Panc1 (cell line): ENCODE data around the gene SGMS1. TPM values are rescaled to one million over a fixed set of nuclear protein-coding genes. Genes with fewer than 3 reads are reported as not detected.
"Not testable (repeated sequence)": the region's sequence is repeated elsewhere in the genome, so short reads cannot be mapped to it uniquely, and the experiment has no call there.

Experiments used
- ATAC-seq: fragments of 200-7000 bp; cut with Tn5 transposase; 2 replicates; pipeline ENCODE4 v1.9.1; 2020; ENCODE audit warnings: mild to moderate bottlenecking, moderate library complexity
- BruUV-seq: library from RNA; stranded (reverse); fragments of 400-500 nt; replicated peaks from 2 replicates; lab custom pipeline; 2021; lab: Mats Ljungman, UMichigan
- CTCF ChIA-PET: fragments of 300-600 bp; sonication (Branson Sonifier 250); formaldehyde crosslinking; loops from one replicate; lab custom pipeline; 2022; ENCODE audit warnings: antibody characterized with exemption; lab: Charles Lee
- POLR2A ChIA-PET: fragments of 300-600 bp; sonication (Branson Sonifier 250); formaldehyde crosslinking; loops from one replicate; lab custom pipeline; 2022; ENCODE audit warnings: antibody characterized with exemption; lab: Charles Lee
- DNase-seq: peaks from one replicate; pipeline ENCODE4 v3.0.0-alpha.2; 2010; ENCODE audit warnings: low read depth, low spot score
- H3K27ac ChIP-seq: 2 replicates; pipeline ENCODE4 v1.5.1; 2011; ENCODE audit warnings: mild to moderate bottlenecking, low read length, inconsistent platforms
- H3K27me3 ChIP-seq: fragments of 200-500 bp; sonication (Bioruptor generic); 2 replicates; pipeline ENCODE4 v1.6.0; 2014; ENCODE audit warnings: low read length, inconsistent platforms; ENCODE audit not compliant: control insufficient read depth, insufficient read depth
- H3K36me3 ChIP-seq: fragments of 200-500 bp; sonication (Bioruptor generic); 2 replicates; pipeline ENCODE4 v1.5.1; 2014; ENCODE audit warnings: inconsistent platforms, mild to moderate bottlenecking, low read length, moderate library complexity; ENCODE audit not compliant: control insufficient read depth, insufficient read depth
- H3K4me1 ChIP-seq: 2 replicates; pipeline ENCODE4 v1.5.1; 2011; ENCODE audit warnings: inconsistent platforms, mild to moderate bottlenecking, low read length, moderate library complexity; ENCODE audit not compliant: control insufficient read depth, insufficient read depth
- H3K4me3 ChIP-seq, 2 experiments: 2 replicates each; pipeline ENCODE4 v1.5.1; 2011 to 2012; ENCODE audit warnings: low read depth in 2 of 2, low read length in 2 of 2, mild to moderate bottlenecking in 2 of 2, inconsistent platforms in 1 of 2, moderate library complexity in 1 of 2
- H3K9me3 ChIP-seq: fragments of 200-500 bp; sonication (Bioruptor generic); 2 replicates; pipeline ENCODE4 v1.5.1; 2014; ENCODE audit warnings: low read depth, mild to moderate bottlenecking, inconsistent platforms, low read length, moderate library complexity; ENCODE audit not compliant: control insufficient read depth, insufficient read depth
- POLR2AphosphoS5 ChIP-seq: IDR thresholded peaks from 2 replicates; pipeline ENCODE4 v1.6.1; 2012; ENCODE audit warnings: mild to moderate bottlenecking, low read depth, low read length, moderate library complexity
- SIN3A ChIP-seq: IDR thresholded peaks from 2 replicates; pipeline ENCODE4 v1.6.1; 2012; ENCODE audit warnings: low read depth, mild to moderate bottlenecking, low read length, moderate library complexity, borderline replicate concordance; ENCODE audit not compliant: insufficient read depth
- TCF7L2 ChIP-seq: IDR thresholded peaks from 2 replicates; pipeline ENCODE4 v1.6.1; 2011; ENCODE audit warnings: mild to moderate bottlenecking, low read depth, low read length, inconsistent platforms
- in situ Hi-C: cut with HindIII; loops from 2 replicates; pipeline ENCODE4 v1.10.0; 2016; ENCODE audit warnings: low sequenced_read_pairs, low pct_unique_long_range_greater_than_20kb
- intact Hi-C: fragments of 100-400 bp; cut with micrococcal nuclease; formaldehyde crosslinking; loops from one replicate; pipeline ENCODE4 v1.10.0; 2022; ENCODE audit not compliant: unreplicated experiment
- total RNA-seq: library from RNA; stranded (reverse); gene quantifications from one replicate; pipeline ENCODE4 v1.2.1, GENCODE V29; 2021; ENCODE audit not compliant: unreplicated experiment
- TF ChIP-seq, protein P1 (sequence below): fragments of 450-650 bp; IDR thresholded peaks from 2 replicates; pipeline ENCODE4 v1.5.1; 2017; ENCODE audit warnings: mild to moderate bottlenecking
- TF ChIP-seq, protein P2 (sequence below), 2 experiments: IDR thresholded peaks; 2 replicates each; pipeline ENCODE4 v1.6.1; 2011 to 2012; ENCODE audit warnings: low read depth in 2 of 2, control low read depth in 1 of 2, low read length in 1 of 2, mild to moderate bottlenecking in 1 of 2, moderate library complexity in 1 of 2; ENCODE audit not compliant: insufficient read depth in 1 of 2

SGMS1 gene
- total RNA-seq, 1 experiment from 2014 or later: 22.0 TPM

DNA sequence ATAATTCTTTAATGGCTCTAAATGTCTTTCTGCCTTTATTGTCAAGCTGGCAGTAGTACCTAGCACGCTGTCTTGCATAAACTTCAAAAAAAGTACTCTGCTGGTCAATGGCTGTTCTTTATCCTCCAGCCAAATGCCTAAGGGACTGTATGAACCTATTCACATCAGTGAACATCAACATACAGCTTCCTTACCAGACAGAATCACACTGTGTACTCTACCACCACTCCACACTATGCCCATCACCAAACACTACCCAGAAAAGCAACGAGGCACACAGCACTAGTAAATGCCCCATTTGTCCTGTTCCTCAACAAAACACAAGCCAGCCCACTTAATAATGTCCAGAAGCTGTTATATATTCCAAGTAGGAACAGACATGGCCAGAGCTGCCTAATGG, 127.5 kb downstream of the SGMS1 start:
- CTCF ChIA-PET: no interaction called here
- intact Hi-C loops: no loop called here

DNA sequence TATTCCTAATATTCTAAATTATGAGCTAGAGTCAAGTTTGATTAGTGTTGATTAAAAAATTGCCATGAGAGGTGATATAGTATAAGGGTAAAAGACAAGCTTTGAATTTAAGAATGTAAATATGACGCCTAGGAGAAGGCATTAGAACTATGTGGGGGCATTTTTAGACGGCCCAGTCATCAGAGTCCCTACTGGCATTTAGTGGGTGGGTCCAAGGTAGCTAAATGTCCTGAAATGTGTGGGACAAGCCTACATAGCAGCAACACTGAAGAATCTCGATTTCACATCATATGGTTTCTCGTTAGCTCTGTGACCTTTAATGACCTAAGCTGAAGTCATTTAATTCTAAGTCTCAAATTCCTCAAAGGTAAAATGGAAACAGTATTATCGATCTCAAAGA, 133.5 kb downstream of the SGMS1 start:
- TF ChIP-seq POLR2AphosphoS5: no peak
- TF ChIP-seq, protein P1, sequence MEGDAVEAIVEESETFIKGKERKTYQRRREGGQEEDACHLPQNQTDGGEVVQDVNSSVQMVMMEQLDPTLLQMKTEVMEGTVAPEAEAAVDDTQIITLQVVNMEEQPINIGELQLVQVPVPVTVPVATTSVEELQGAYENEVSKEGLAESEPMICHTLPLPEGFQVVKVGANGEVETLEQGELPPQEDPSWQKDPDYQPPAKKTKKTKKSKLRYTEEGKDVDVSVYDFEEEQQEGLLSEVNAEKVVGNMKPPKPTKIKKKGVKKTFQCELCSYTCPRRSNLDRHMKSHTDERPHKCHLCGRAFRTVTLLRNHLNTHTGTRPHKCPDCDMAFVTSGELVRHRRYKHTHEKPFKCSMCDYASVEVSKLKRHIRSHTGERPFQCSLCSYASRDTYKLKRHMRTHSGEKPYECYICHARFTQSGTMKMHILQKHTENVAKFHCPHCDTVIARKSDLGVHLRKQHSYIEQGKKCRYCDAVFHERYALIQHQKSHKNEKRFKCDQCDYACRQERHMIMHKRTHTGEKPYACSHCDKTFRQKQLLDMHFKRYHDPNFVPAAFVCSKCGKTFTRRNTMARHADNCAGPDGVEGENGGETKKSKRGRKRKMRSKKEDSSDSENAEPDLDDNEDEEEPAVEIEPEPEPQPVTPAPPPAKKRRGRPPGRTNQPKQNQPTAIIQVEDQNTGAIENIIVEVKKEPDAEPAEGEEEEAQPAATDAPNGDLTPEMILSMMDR: no peak
- no peak for TF ChIP-seq SIN3A
- TF ChIP-seq TCF7L2: no peak
- TF ChIP-seq, protein P2, sequence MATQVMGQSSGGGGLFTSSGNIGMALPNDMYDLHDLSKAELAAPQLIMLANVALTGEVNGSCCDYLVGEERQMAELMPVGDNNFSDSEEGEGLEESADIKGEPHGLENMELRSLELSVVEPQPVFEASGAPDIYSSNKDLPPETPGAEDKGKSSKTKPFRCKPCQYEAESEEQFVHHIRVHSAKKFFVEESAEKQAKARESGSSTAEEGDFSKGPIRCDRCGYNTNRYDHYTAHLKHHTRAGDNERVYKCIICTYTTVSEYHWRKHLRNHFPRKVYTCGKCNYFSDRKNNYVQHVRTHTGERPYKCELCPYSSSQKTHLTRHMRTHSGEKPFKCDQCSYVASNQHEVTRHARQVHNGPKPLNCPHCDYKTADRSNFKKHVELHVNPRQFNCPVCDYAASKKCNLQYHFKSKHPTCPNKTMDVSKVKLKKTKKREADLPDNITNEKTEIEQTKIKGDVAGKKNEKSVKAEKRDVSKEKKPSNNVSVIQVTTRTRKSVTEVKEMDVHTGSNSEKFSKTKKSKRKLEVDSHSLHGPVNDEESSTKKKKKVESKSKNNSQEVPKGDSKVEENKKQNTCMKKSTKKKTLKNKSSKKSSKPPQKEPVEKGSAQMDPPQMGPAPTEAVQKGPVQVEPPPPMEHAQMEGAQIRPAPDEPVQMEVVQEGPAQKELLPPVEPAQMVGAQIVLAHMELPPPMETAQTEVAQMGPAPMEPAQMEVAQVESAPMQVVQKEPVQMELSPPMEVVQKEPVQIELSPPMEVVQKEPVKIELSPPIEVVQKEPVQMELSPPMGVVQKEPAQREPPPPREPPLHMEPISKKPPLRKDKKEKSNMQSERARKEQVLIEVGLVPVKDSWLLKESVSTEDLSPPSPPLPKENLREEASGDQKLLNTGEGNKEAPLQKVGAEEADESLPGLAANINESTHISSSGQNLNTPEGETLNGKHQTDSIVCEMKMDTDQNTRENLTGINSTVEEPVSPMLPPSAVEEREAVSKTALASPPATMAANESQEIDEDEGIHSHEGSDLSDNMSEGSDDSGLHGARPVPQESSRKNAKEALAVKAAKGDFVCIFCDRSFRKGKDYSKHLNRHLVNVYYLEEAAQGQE (IDR thresholded peaks at IDR 0.05; ENCODE audit: insufficient read depth in 1 of 2, low read depth in 2 of 2, low read length in 1 of 2): no peak
- ChIA-PET CTCF (no interaction called here), POLR2A (no interaction called here)
- H3K27me3 ChIP-seq: no peaks in the 10 kb centered on the region
- no peak overlapping the region for H3K4me3 ChIP-seq
- no peaks in the 10 kb centered on the region for H3K4me1 ChIP-seq
- ATAC-seq (no peak), DNase-seq (no peak)
- intact Hi-C loops: no loop called here
- no TSS peak for BruUV-seq
- H3K9me3 ChIP-seq: no peaks in the 10 kb centered on the region
- in situ Hi-C loops: no loop called here
- H3K36me3 ChIP-seq: no peaks in the 10 kb centered on the region
- H3K27ac ChIP-seq: no peak overlapping the region

More for the DNA sequence above, 127.5 kb downstream of the SGMS1 start:
- Histone ChIP-seq H3K27me3 (no peaks in the 10 kb centered on the region), H3K4me1 (no peaks in the 10 kb centered on the region), H3K4me3 (no peak overlapping the region), H3K9me3 (no peaks in the 10 kb centered on the region), H3K27ac (no peak overlapping the region), H3K36me3 (no peaks in the 10 kb centered on the region)
- ATAC-seq: no peak
- no TSS peak for BruUV-seq
- in situ Hi-C loops: no loop called here
- no peak for DNase-seq
- TF ChIP-seq POLR2AphosphoS5 (no peak), SIN3A (no peak), TCF7L2 (no peak)
- TF ChIP-seq, protein P2 (IDR thresholded peaks at IDR 0.05; ENCODE audit: insufficient read depth in 1 of 2, low read depth in 2 of 2, low read length in 1 of 2): no peak
- TF ChIP-seq, protein P1: no peak
- POLR2A ChIA-PET: no interaction called here

DNA sequence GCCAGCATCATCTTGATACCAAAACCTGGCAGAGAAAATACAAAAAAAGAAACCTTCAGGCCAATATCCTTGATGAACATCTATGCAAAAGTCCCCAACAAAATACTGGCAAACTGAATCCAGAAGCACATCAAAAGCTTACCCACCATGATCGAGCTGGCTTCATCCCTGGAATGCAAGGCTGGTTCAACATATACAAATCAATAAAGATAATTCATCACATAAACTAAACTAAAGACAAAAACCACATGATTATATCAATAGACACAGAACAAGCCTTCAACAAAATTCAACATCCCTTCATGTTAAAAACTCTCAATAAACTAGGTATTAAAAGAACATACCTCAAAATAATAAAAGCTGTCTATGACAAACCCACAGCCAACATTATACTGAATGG, 139.2 kb downstream of the SGMS1 start:
- BruUV-seq, H3K4me3 ChIP-seq, in situ Hi-C loops, DNase-seq, ATAC-seq, H3K9me3 ChIP-seq, H3K4me1 ChIP-seq, H3K27ac ChIP-seq, H3K36me3 ChIP-seq, H3K27me3 ChIP-seq, CTCF ChIA-PET, intact Hi-C loops: not testable (repeated sequence)
- POLR2A ChIA-PET: interaction anchor here (0.6 kb wide), 1 partner anchor 82 kb away, joined by 3 read pairs; no protein-coding TSS in a partner anchor
